ENCODE results near the gene AFM. TPM values are rescaled to one million over a fixed set of nuclear protein-coding genes. Genes with fewer than 3 reads are reported as not detected.
A peak's percentile ranks its signal among the peaks of the same experiment; 100 is the strongest.

The AFM gene
- total RNA-seq, 3 donors from 2014 or later = not detected

DNA sequence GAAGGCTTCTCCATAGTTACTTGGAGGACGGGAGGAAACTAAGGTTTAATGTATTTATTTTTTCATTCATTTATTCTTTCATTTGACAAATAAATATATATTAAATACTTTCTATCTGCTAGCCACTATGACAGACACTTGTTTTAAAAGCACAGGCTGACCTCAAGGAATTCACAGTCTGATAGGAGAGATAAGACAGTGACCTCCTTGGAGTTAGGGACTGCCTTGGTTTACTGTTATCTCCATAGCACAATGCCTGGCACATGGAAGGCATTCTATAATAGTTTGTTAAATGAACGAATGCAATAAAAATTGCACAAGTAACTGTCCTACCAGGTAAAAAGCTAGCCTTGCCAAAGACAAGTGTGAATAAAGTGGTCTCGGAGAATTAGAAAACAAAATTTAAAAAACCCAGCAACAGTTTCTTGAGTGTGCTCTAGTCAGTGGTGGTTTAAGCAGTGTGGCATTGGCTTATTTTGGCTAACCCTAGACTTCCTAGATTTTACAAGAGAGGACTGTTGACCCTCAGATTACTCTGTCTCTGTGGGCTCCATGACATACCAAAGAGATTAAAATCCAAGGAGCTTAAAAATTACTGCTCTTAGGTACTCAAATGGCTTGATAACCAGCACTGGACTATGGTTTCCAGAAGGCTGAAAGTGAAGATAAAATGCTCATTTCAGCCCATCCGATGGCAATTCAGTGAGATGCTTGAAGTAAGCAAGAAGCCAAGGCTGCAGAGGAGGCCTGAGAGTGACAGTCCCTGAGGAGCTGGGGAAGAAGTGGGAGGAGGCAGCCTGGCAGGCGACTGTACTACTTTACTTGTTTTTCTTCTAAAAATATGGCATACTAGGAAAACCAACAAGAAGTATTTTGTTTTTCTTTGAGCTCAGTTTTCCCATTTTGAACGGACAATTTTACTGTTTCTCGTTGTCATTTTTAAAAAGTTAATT is 35.9 kb upstream of the AFM start:
- no peak overlapping the region for H3K4me3 ChIP-seq
- no peak for DNase-seq (ENCODE audit: low spot score in 2 of 2)
- H3K27ac ChIP-seq = no peak overlapping the region
- H3K4me1 ChIP-seq = no peaks in the 10 kb centered on the region
- intact Hi-C loops (cut with DNase I; ENCODE audit: low total_unique reads) = no loop called here
- no peak for TF ChIP-seq POLR2A (IDR thresholded peaks at IDR 0.05)
- TF ChIP-seq POLR2AphosphoS5 (IDR thresholded peaks at IDR 0.05) = no peak
- TF ChIP-seq, protein P1, sequence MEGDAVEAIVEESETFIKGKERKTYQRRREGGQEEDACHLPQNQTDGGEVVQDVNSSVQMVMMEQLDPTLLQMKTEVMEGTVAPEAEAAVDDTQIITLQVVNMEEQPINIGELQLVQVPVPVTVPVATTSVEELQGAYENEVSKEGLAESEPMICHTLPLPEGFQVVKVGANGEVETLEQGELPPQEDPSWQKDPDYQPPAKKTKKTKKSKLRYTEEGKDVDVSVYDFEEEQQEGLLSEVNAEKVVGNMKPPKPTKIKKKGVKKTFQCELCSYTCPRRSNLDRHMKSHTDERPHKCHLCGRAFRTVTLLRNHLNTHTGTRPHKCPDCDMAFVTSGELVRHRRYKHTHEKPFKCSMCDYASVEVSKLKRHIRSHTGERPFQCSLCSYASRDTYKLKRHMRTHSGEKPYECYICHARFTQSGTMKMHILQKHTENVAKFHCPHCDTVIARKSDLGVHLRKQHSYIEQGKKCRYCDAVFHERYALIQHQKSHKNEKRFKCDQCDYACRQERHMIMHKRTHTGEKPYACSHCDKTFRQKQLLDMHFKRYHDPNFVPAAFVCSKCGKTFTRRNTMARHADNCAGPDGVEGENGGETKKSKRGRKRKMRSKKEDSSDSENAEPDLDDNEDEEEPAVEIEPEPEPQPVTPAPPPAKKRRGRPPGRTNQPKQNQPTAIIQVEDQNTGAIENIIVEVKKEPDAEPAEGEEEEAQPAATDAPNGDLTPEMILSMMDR (IDR thresholded peaks at IDR 0.05) = no peak
- H3K9me3 ChIP-seq = no peaks in the 10 kb centered on the region
- no peaks in the 10 kb centered on the region for H3K36me3 ChIP-seq
- H3K27me3 ChIP-seq = no peaks in the 10 kb centered on the region

DNA sequence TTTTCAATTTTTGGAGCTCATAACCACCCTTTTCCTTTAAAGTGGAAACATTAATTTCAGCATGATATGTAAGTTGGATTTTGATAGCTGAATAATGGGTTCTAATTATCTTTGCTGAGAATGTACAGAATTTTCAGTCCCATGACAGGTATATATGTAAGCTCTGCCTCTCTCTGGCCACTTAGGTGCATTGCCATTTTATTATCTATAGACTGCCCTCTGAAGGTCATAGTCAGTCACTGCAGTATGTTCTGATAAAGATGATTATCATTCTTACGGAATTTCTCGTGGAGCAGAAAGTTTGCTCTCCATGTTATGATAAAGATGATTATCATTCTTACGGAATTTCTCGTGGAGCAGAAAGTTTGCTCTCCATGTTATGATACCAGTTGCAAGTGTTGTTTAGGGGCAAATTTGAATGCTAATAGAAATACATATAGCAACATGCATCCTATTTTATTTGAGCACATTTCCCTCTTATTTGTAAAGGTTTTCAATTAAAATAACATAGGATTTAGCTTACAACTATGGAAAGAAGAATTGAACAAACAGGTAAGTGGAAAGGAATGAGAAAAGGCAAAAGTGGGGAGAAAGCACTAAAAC is 35.1 kb upstream of the AFM start:
- intact Hi-C loops (cut with DNase I; ENCODE audit: low total_unique reads) = no loop called here
- no peaks in the 10 kb centered on the region for H3K27me3 ChIP-seq
- no peak overlapping the region for H3K27ac ChIP-seq

DNA sequence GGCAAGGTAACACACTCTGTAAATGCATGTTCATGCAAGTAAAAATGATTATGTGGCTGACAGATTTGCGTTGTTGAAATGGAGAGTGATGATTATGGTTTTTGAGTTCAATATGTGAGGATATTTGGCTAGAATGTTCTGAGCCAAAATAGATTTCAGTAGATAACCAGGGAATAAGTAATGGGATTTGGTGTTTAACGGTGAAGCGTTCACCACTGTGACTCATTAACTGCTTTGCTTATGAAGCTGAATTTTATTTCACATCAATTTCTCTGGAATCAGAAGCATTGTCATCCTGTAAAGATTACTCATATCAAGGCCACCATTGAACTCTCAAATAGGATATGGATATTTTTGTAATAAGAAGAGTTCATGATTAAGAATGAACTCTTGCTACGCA is 33.9 kb upstream of the AFM start:
- Histone ChIP-seq H3K27ac (no peak overlapping the region), H3K36me3 (no peaks in the 10 kb centered on the region), H3K27me3 (no peaks in the 10 kb centered on the region), H3K9me3 (no peaks in the 10 kb centered on the region), H3K4me3 (no peak overlapping the region), H3K4me1 (no peaks in the 10 kb centered on the region)
- no peak for DNase-seq (ENCODE audit: low spot score in 2 of 2)
- intact Hi-C loops (cut with DNase I; ENCODE audit: low total_unique reads) = no loop called here
- TF ChIP-seq, protein P1 (IDR thresholded peaks at IDR 0.05) = no peak
- no peak for TF ChIP-seq POLR2A (IDR thresholded peaks at IDR 0.05)
- no peak for TF ChIP-seq POLR2AphosphoS5 (IDR thresholded peaks at IDR 0.05)

More for the DNA sequence above, 35.1 kb upstream of the AFM start:
- no peaks in the 10 kb centered on the region for H3K36me3 ChIP-seq
- TF ChIP-seq POLR2A (IDR thresholded peaks at IDR 0.05) = no peak
- TF ChIP-seq, protein P1 (IDR thresholded peaks at IDR 0.05) = peak in 2 of 3 donors; percentile 60 to 76
- no peak overlapping the region for H3K4me3 ChIP-seq
- DNase-seq (ENCODE audit: low spot score in 2 of 2) = no peak
- no peaks in the 10 kb centered on the region for H3K4me1 ChIP-seq
- no peaks in the 10 kb centered on the region for H3K9me3 ChIP-seq

DNA sequence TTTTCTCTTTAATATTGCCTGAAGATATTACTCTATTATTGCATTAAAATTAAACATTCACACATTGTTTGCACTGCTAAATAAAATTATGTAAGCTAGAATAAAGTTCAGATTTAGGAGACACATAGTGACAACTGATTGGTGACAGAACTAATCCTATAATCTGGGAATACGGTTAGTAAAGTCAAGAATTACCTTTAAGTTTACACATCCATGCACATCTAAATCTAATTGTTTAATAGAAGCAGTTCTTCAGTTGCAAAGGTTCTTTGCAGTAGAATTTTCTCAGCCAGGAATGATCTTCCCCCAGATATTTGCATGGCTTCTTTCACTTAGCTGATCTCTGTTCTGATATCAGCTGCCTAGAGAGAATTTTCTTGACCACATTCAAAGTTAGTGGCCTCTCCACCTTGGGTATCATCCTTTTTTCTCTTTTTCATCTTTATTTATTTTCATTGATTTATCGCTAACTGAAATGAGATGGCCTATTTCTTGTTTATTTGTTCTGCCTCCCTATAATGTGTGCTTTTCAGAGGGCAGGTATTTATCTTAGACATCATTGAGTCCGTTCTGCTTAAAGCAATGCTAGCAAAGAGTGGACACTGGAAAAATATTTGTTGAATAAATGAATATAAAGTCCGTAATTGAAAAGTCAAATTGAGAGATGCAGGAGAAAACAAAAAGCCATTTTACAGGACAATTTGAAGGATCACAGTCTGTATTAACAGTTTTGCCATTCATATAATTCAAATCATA is 32.9 kb upstream of the AFM start:
- TF ChIP-seq POLR2A (IDR thresholded peaks at IDR 0.05) = no peak
- TF ChIP-seq, protein P1 (IDR thresholded peaks at IDR 0.05) = no peak
- no peak for TF ChIP-seq POLR2AphosphoS5 (IDR thresholded peaks at IDR 0.05)
- intact Hi-C loops (cut with DNase I; ENCODE audit: low total_unique reads) = no loop called here
- Histone ChIP-seq H3K27ac (no peak overlapping the region), H3K36me3 (no peaks in the 10 kb centered on the region), H3K4me1 (no peaks in the 10 kb centered on the region), H3K27me3 (no peaks in the 10 kb centered on the region), H3K9me3 (no peaks in the 10 kb centered on the region), H3K4me3 (no peak overlapping the region)
- no peak for DNase-seq (ENCODE audit: low spot score in 2 of 2)

Data from breast epithelium (tissue), 4 donors.